HG02588 (cell line): ENCODE measurements around the gene FMNL2.

Experiments used
- ATAC-seq: cut with Tn5 transposase; IDR thresholded peaks from one replicate; pipeline ENCODE4 v1.9.1; 2021; ENCODE audit warnings: mild to moderate bottlenecking, moderate library complexity; ENCODE audit not compliant: unreplicated experiment

Gene FMNL2

DNA sequence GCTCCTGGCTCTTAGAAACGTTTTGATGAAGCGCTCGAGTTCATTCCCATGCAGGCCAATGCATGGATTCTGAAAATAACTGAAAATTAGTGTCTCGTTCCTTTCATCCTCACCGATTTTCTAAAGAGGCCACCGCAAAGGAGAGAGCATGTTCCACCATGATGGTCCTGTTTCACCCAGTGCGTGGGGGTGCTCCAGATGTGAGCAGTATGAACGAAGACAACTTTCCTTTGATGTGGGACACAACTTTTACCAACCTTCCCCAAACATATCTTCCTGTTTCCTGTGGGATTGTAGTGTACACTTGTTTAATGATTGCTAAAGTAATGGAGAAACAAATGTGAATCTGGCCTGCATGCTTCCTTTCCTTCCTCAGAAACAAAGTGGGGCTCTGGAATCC is 267.8 kb downstream of the FMNL2 start:
- no peak for ATAC-seq

DNA sequence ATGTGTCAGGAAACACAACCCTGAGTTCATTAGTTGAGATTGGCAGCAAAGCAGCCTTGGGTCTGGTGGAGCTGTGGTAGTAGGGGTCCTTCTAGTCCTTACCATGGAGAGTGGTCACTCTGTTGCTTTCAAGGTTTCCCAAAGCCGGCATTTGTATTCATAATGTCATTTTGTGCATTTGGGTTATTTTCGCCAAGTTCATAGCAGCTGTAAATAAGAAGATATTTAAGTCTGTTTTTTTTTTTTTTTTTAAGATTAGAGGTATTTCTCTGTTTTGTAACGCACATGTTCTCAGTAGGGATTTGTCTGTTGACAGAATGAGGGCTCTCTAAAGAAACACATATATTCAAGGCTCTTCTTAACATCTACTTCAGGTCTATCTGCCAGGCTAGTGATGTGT is 268.2 kb downstream of the FMNL2 start:
- no peak for ATAC-seq

DNA sequence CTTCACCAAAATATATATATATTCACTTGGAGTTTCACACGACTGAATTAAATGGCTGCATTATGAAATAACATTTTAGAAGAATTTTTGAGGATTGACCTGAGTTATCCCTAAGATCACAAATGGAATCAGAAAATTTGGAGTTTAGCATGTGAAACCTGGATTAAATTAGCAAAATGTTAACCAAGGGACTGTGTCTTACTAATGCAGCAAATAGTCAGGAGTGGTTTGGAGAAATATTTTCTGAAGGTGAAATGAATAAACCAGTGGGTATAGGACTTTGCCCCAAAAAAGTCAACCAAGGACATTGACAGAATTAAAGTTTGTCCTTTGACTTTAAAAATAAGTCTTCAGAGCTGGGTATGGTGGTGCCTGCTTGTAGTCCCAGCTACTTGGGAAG is 271.1 kb downstream of the FMNL2 start:
- ATAC-seq = no peak

DNA sequence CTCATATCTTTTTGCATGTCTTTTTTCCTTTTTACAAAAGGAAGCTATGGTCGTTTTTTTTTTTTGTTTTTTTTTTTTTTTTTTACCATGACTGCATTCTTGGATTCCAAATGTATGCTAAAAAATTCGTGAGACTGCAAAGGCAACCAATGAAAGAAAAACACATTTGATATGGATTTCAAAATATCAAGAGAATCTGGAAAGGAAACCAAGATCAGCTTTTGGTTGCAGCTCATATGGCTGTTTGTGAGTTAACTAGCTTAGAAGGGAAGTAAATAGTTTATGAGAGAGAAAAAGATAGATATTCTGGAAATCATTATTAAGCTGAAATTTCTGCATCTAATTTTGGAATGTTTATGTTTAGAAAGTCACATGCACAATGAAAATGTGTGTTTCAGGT is 272.0 kb downstream of the FMNL2 start:
- no peak for ATAC-seq

DNA sequence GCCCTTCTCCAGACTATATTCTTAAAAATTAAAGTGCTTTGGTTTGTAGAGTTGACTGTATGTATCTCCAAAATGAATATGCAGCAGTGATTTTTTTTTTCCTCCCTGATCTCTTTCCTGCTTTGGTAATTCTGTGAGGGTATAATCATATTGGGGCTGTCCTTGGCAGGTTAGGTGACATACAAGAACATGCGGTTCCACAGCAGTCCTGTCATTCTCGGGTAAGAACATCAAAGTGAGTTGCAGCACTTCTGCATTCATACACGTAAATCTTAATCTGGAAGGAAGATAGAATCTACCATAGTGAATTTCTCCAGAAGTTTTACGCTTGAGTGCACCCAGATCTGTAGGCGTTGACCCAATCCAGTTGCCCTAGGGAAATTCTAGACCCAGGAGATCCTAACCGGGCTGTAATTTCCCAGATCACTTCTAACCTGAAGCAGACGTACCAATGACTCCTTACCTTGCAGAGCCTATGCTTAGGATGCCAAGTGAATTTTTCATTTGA is 272.9 kb downstream of the FMNL2 start:
- no peak for ATAC-seq

DNA sequence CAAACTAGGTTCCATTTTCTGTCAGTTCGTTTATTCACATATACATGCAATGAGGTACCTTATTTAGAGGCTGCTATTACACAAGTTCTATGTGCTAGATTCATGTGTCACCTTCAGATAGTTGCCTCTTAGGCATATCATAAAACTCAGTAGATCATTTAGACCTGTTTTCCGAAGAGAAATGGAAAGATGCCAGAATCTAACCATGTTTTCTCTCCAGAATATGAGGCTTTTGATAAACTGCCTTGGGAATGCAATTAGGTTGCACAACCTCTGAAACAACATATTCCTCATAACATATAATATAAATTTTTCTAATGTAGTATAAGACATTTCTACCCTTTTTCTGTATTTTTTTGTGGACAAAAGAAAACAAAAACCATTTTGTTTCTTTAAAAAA is 274.2 kb downstream of the FMNL2 start:
- ATAC-seq = no peak

DNA sequence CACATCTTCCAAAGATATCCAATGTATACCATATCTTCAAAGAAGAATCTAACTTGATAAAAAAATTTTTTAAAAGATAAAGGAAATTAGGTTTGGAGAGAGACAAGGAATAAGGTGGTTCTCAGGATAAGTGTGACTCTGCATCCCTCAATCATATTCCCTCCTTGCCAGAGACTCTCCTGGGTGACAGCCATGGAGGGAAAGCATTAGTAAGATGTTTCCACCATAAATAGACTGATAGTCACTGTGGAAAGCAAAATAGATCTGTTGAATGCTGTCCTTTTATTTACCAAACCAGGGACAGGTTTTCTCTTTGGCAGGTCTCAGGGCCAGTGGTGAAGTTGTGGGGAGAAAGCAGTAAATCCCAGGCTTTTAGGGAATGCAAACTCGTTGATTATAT is 274.7 kb downstream of the FMNL2 start:
- ATAC-seq = no peak

DNA sequence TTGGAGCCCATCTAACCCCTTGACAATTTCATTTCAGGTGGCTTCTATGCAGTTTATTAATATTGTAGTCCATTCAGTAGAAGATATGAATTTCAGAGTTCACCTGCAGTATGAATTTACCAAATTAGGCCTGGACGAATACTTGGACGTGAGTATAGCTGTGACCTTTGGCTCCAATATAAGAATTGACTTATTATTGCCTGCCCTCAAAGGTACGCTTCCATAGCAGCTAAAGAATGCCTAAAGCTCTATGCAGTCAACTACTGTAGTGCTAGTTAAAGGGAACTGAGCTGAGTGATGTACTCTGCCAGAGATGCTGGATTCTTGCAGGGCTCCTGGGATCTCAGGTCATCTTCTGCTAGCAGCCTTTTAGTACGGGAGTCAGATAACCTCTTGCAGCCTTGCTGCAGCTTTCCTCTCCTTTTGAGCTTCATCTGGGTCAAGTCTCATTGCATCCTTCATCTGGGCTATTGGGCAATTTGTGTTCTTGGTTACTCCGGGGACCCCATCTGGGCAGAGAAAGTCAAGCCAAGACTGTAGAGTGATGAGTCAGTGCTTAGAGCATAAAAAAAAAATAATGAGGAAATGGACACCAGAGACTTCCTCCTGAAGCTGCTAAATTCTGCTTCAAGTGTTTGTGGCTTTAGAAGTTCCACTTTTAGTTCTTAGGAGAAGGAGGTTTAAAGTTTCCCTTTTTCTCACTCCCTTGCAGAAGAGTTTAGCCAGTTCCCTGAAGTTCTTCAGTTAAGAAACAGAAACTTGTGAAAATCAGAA is 276.7 kb downstream of the FMNL2 start:
- peak; percentile 85 for ATAC-seq

DNA sequence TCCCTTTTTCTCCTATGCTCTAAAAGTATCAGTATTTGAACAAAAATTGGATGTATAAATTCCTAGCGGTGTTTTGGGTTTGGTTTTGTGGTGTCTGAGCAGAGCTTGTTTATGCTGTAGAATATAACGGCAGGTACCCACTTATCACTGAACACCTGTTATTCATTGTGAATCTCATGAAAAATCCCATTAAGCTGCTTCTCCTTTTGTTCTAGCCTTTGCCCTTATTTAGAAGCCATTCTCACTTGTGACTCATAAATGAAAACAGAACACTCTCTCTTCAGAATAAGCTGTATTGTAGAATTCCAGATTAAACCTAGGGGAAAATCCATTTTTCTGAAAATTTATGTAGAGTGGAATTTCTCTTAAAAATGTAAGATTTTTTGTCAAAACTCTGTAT is 278.3 kb downstream of the FMNL2 start:
- no peak for ATAC-seq

DNA sequence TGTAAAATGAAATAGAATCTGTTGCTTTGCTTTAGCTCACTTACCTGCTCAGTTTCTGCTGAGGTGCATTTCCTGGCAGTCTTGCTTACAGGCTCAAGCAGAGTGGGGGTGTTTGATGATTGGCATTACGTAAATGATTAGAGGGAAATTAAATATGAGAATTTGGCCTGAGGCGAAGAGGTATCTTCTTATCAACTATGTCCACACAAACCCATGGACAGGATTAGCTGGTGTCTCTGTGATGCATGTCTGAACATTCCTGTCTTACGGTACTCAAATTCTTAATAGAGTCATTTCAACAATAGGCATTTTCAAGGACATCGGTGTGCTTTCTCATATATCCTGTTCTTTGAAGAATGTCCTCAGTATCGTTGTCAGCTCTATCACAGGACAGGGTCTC is 280.2 kb downstream of the FMNL2 start:
- ATAC-seq = no peak

DNA sequence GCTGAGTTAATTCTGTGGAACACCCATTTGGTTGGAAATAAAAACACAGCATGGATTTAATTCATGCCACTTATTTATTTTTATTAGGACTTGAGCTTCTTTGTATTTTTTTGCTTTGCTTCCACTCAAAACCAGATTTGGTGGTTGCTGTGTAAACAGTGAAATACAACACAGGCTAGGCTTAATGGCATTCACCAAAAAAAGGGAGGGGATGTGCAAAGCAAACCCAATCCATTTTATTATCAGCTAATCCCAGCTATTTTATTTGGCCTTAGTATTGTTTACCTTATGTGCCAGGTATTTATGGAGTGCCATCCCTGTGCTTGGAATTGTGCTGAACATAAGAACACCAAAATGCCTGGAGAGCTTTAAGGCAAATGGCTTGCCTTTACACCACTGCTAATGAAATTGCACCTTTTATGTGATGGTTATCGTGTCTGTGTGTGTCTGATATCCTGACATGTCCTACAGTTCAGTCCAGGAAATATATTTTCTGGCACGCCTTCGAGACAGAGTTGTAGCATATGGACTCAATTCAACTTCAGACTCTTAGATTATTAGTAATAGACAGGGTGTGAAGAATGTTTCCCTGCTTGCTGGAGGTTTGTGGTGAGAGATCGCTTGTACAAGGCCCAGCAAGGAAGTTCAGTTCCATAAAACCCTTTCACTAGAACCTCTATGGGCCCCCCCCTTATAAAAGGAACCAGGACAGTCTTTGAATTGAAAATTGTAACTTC is 282.6 kb downstream of the FMNL2 start:
- ATAC-seq = no peak

DNA sequence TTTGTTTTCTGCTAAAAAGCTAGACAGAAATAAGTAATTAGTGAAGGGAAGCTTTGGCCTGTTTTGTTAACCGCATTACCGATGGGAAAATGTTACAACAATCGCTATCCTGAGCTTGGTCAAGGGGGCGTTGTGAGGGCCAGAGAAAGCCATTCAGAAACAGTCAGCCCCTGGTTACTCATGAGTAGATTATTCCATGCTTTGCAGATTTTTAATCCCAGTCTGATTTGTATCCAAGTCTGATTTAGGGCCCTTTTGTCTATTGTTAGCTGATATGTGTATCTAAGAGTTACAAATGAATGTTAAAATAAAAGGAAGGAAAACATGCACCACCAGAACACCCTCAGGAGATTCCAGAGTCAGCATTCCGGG is 283.2 kb downstream of the FMNL2 start:
- no peak for ATAC-seq

DNA sequence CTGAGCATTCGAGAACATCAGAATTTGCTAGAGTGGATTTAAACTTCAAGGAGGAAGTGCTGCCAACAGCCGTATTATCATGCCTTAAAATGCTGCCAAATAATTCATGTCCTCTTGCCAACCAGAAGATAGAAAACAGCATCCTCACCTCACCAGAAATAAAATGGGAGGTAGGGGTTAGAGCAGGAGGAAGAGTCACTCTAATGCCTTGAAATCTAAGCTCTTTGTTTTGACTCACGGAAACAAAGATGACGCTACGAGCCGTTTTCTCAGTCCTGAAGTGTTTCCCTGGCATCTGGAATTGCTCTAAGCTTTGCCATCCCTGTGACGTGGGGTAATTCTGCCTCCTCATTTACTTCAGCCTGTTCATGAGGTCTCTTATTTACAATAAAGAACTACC is 285.2 kb downstream of the FMNL2 start:
- ATAC-seq = no peak

DNA sequence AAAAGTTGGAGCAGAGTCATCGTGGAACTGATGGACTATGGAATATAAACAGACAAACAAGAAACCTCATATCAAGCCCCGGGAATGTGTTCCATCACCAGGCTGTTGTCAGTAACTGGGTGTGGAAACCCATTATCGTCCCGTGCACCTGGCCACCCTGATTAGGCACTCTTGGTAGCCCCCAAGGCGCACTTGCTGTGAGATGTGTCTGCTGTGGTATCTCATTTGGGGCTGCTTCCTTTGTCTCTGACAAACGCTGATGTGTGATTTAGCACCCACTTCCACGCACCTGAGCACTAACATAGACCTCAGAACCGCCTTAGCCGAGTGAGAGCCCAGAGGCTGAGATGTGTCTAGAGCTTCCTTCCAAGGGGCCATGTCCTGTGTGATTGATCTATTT is 286.0 kb downstream of the FMNL2 start:
- ATAC-seq = no peak

DNA sequence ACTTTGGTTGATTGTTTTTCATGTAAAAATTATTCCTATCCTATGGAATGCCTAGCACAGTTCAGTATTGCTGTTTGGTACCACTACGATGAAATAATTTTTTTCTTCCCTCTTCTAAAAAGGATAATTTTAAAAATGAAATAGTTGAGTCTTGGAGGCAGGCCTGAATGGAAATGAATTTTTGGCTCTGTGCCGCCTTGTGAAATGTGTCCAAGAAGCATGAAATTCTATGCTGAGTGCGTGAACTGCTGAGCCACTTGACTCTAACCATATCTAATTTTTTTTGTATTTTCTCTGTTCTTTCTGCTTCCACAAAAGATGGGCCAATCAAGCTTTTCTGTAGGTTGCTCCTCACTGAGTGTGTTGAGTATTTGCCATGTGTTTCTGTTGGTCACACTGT is 287.2 kb downstream of the FMNL2 start:
- ATAC-seq = no peak

DNA sequence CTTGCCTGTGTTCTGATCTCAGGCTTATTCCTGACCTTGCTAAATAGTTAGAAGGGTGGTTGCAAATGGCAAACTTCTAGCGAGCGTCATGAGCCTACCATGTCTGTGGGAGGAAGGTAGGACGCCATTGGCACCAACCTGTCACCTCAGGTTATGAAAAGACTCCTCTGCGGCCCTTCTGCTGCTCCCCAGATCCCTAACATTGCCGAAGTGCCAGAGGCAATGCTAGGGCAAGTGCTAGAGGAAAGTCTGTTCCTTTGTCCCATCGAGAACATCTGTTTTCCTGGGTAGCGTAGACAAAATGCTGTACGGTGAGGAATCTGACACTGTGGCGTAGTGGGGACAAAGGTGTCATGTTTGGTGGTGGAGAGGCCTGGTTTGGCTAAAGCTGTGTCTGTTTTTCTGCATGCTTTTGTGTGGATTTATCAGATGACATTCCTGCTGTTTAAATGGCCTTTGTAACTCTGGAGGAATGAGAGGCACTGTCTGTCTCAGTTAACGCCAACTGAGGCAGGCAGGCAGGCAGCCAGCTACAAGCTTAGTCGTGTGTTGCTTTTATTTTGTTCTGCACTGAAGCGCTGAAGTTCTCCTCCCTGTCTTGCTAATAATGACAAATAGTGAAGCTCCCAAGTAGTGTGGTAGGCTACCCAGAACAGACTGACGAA is 288.2 kb downstream of the FMNL2 start:
- no peak for ATAC-seq

DNA sequence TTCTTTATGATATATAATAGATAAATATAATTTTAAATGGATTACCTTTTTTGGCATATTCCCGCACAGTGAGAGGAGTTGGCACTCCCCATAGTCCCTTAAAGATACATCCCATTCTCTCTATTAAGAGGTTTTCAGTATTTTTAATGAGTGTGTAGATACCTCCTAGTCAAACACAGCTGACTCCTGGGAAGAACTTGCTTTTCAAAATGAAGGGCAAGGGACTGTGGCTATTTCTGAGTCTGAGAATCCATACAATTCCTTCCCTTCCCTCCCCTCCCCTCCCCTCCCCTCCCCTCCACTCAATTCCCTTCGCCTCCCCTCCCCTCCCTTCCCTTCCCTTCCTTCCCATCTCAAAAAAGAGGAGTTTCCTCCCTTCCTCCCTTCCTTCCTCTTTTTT is 288.8 kb downstream of the FMNL2 start:
- ATAC-seq = no peak

DNA sequence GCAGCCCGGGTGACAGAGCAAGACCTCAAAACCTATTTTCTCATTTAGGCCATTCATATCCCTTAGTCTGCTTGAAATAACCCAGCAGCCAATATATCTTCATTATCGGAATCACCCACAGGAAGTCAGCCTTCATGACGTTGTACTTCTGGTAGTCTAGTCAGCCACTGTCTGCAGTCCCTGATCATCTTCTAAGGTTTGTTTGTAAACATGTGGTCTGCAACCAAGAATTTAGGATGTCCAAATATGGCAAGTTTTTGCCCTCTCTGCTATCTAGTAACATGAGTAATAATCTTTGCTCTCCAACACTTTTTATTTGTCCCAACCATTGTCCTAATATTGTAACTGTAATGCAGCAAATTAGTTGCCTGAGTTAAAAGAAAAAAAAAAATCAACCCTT is 289.8 kb downstream of the FMNL2 start:
- no peak for ATAC-seq

DNA sequence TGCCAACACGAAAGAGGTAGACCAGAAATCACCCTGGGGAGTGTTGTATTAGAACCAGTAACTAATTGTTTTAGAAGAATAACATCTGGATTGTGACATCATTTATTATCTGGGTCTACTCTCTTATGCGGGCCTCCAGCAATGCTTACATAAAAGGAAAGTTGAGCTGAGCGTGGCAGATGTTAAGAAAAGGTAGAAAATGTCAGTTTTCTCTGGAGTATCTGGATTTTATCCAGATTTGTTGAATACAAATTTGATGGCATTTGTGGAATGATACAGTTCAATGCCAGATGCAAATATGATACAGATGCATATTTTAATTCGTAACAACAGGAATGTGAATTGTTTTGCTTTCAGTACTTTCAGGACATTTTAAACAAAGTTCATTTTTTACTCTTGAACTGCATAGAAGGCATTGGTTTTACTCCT is 292.0 kb downstream of the FMNL2 start:
- ATAC-seq = no peak

DNA sequence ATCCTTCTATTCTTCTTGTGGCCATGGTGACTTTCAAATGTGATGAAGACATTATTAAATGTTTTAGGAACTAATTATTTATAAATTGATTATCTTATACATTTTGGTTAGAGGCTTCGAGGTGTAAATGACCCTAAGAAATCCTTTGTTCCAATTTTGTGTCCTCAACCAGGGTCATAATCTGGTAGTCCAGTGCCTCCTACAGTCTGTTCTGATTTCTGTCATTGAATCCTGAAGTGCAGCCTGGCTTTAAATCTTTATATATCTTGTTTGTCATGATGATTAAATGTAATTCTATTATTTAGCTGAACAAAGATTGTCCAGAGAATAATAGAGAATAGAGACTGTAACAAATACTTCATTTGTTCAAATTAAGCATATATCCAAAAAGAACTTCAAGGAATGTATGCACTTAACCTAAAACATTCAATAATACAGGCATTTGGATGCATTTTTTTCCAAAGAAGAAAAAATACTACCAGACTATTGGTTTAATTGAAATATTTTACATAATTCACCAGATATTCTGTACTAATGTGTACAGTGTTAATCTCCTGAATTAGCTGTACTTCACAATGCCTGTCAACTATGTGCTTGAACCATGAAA is 292.5 kb downstream of the FMNL2 start:
- no peak for ATAC-seq

DNA sequence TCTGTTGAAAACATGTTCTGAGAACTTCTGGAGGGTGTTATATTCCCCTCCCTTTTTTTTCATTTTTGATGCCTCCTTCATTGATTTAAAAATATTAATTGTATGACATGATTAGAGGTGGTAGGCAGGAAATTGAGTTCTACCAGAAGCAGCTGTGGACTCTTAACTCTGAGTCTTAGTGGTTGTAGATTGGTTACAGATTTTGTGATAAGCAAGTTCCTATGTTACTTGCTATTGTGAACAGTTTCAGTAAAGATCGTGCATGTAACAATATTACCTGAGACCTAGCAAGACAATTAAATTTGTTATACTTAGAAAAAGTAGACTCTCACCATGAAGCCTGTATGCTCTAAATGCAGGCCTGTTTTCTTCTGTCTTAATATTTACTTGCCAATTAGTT is 294.2 kb downstream of the FMNL2 start:
- ATAC-seq = no peak

DNA sequence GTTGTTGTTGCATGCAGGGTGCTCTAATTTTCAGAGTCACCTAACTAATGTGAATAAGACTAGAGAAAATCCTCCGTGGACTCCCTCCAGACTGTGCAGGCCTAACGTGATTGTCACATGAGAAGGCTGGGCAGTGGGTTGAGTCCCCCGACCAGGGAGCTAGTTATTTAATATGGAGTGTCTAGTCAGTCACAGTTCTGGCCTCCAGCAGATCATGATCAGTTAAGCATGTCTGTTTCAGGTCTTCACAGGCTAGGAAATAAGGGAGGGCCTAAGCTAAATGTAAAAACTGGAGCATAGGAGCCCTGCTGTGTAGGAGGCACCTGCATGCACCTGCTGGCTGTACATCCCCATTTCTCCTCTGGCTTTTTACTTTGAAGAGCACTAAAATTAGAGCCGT is 295.5 kb downstream of the FMNL2 start:
- ATAC-seq = no peak
